ENCODE results near the gene NRN1L. TPM values are rescaled to one million over a fixed set of nuclear protein-coding genes. Genes with fewer than 3 reads are reported as not detected.
A peak's percentile ranks its signal among the peaks of the same experiment; 100 is the strongest.
"Not testable (repeated sequence)": the region's sequence is repeated elsewhere in the genome, so short reads cannot be mapped to it uniquely, and the experiment has no call there.

The NRN1L gene
- 0.65 and 0.76 TPM in 2 replicates for total RNA-seq

GRCh38 chr16:67884684-67885083, at the start of gene NRN1L:
Gene NRN1L, plus strand, starts transcription at chr16:67884885. Its CDS starts 19 bp downstream, at chr16:67884904.
- no peak for DNase-seq (ENCODE audit: low spot score)
- Mint-ChIP-seq H3K4me1 (ENCODE audit: low read depth) (no peaks in the 10 kb centered on the region), H3K27me3 (ENCODE audit: insufficient read depth) (no peaks in the 10 kb centered on the region), H3K4me3 (no peak within 1 kb of the TSS), H3K9me3 (no peaks in the 10 kb centered on the region), H3K36me3 (ENCODE audit: low read depth) (peaks cover 29% of the 10 kb centered on the region), H3K27ac (no peak within 1 kb of the TSS)
- intact Hi-C loops (cut with micrococcal nuclease), result no loop called here

- DNase-seq (ENCODE audit: low spot score); H3K9me3 Mint-ChIP-seq; H3K36me3 Mint-ChIP-seq (ENCODE audit: low read depth); H3K27me3 Mint-ChIP-seq (ENCODE audit: insufficient read depth); H3K4me3 Mint-ChIP-seq; H3K27ac Mint-ChIP-seq; intact Hi-C loops (cut with micrococcal nuclease): not testable (repeated sequence)
- H3K4me1 Mint-ChIP-seq (ENCODE audit: low read depth), result peaks cover 24% of the 10 kb centered on the region
These were observed 47.5 kb upstream of the NRN1L start for GRCh38 chr16:67837190-67837589.

GRCh38 chr16:67837811-67838210, 46.9 kb upstream of the NRN1L start:
- no peaks in the 10 kb centered on the region for H3K9me3 Mint-ChIP-seq
- no peak for DNase-seq (ENCODE audit: low spot score)
- no peak overlapping the region for H3K27ac Mint-ChIP-seq
- peaks cover 5% of the 10 kb centered on the region for H3K27me3 Mint-ChIP-seq (ENCODE audit: insufficient read depth)
- no peak overlapping the region for H3K4me3 Mint-ChIP-seq
- peaks cover 18% of the 10 kb centered on the region for H3K4me1 Mint-ChIP-seq (ENCODE audit: low read depth)
- intact Hi-C loops (cut with micrococcal nuclease), result no loop called here
- no peaks in the 10 kb centered on the region for H3K36me3 Mint-ChIP-seq (ENCODE audit: low read depth)

- Mint-ChIP-seq H3K27me3 (ENCODE audit: insufficient read depth) (peaks cover 5% of the 10 kb centered on the region), H3K9me3 (no peaks in the 10 kb centered on the region), H3K4me3 (peak overlapping the region; percentile 93), H3K27ac (peak overlapping the region; percentile 96), H3K36me3 (ENCODE audit: low read depth) (no peaks in the 10 kb centered on the region), H3K4me1 (ENCODE audit: low read depth) (peaks cover 33% of the 10 kb centered on the region)
- intact Hi-C loops (cut with micrococcal nuclease), result loop anchor here (1.0 to 10.0 kb wide), 2 partner anchors 52 to 473 kb away; partner anchors contain the start of genes PRMT7, PSKH1 and SLC7A6OS
- no peak for DNase-seq (ENCODE audit: low spot score)
These were observed 43.4 kb upstream of the NRN1L start for GRCh38 chr16:67841198-67841815.

DNA sequence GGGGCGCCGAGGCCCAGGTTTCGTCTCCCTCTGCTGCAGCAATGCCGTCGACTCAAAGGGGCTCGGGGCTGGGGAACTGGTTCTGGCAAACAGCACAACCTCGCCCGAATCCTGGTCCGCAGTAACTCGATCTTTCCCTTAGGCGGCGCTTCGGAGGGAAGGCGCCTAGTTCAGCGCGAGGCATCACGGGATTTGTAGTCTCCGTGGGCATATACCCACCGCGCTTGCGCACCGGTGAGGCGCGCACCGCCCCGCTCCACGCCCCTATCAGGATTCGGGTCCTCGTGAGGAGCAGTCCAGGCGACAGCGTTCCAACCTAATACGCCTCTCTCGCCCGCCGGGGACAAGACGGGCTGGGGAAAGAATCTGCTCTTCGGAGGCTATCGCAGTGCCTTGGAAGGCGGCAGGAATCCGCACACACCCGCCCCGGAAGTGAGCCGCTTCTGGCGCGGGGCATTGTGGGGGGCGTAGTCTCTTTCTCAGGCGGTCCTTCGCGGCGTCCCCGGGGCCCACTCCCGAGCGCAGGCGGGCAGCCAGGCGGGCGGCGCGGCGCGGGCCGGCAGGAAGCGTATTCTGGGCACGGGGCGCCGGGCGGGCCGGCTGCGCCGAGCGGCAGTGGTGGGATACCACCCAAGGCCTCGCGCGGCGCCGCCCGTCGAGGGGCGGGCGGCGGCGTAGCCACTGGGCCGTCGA, 42.7 kb upstream of the NRN1L start, which contains the start of gene THAP11:
Gene THAP11, plus strand, starts transcription at position 505 of the 693 bp plus-strand sequence. CDS start 235 bp downstream, outside the sequence.
- DNase-seq (ENCODE audit: low spot score), result peak; percentile 92
- peak within 1 kb of the TSS; percentile 96 for H3K27ac Mint-ChIP-seq
- H3K36me3 Mint-ChIP-seq (ENCODE audit: low read depth), result no peaks in the 10 kb centered on the region
- no peaks in the 10 kb centered on the region for H3K9me3 Mint-ChIP-seq
- peaks cover 33% of the 10 kb centered on the region for H3K4me1 Mint-ChIP-seq (ENCODE audit: low read depth)
- H3K27me3 Mint-ChIP-seq (ENCODE audit: insufficient read depth), result peaks cover 5% of the 10 kb centered on the region
- peak within 1 kb of the TSS; percentile 93 for H3K4me3 Mint-ChIP-seq
- intact Hi-C loops (cut with micrococcal nuclease), result loop anchor here (1.0 to 10.0 kb wide), 10 partner anchors 8 to 473 kb away; partner anchors contain the start of genes ACD, CTCF, EDC4 and PARD6A

DNA sequence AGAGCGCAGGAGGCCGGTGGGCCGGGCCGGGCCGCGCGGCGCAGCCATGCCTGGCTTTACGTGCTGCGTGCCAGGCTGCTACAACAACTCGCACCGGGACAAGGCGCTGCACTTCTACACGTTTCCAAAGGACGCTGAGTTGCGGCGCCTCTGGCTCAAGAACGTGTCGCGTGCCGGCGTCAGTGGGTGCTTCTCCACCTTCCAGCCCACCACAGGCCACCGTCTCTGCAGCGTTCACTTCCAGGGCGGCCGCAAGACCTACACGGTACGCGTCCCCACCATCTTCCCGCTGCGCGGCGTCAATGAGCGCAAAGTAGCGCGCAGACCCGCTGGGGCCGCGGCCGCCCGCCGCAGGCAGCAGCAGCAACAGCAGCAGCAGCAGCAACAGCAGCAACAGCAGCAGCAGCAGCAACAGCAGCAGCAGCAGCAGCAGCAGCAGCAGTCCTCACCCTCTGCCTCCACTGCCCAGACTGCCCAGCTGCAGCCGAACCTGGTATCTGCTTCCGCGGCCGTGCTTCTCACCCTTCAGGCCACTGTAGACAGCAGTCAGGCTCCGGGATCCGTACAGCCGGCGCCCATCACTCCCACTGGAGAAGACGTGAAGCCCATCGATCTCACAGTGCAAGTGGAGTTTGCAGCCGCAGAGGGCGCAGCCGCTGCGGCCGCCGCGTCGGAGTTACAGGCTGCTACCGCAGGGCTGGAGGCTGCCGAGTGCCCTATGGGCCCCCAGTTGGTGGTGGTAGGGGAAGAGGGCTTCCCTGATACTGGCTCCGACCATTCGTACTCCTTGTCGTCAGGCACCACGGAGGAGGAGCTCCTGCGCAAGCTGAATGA, 42.0 kb upstream of the NRN1L start:
- Mint-ChIP-seq H3K27me3 (ENCODE audit: insufficient read depth) (peaks cover 3% of the 10 kb centered on the region), H3K9me3 (no peaks in the 10 kb centered on the region), H3K4me3 (peak overlapping the region; percentile 89), H3K4me1 (ENCODE audit: low read depth) (peaks cover 36% of the 10 kb centered on the region), H3K27ac (peak overlapping the region; percentile 86), H3K36me3 (ENCODE audit: low read depth) (no peaks in the 10 kb centered on the region)
- DNase-seq (ENCODE audit: low spot score), result peak; percentile 59
- intact Hi-C loops (cut with micrococcal nuclease), result loop anchor here (1.0 to 10.0 kb wide), 9 partner anchors 8 to 472 kb away; partner anchors contain the start of genes ACD, CTCF, EDC4 and PARD6A

GRCh38 chr16:67843343-67843765, 41.3 kb upstream of the NRN1L start:
- H3K9me3 Mint-ChIP-seq, result no peaks in the 10 kb centered on the region
- no peak for DNase-seq (ENCODE audit: low spot score)
- H3K27me3 Mint-ChIP-seq (ENCODE audit: insufficient read depth), result no peaks in the 10 kb centered on the region
- intact Hi-C loops (cut with micrococcal nuclease), result loop anchor here (2.0 to 10.0 kb wide), 3 partner anchors 91 to 471 kb away; partner anchors contain the start of genes ACD, PARD6A, PRMT7 and SLC7A6OS
- peak overlapping the region; percentile 89 for H3K4me3 Mint-ChIP-seq
- no peaks in the 10 kb centered on the region for H3K36me3 Mint-ChIP-seq (ENCODE audit: low read depth)
- peak overlapping the region; percentile 86 for H3K27ac Mint-ChIP-seq
- H3K4me1 Mint-ChIP-seq (ENCODE audit: low read depth), result peaks cover 39% of the 10 kb centered on the region

- no peaks in the 10 kb centered on the region for H3K27me3 Mint-ChIP-seq (ENCODE audit: insufficient read depth)
- intact Hi-C loops (cut with micrococcal nuclease), result loop anchor here (10.0 kb wide), 1 partner anchor 470 kb away; the partner anchor contains the start of genes PRMT7 and SLC7A6OS
- DNase-seq (ENCODE audit: low spot score), result no peak
- H3K27ac Mint-ChIP-seq, result peak overlapping the region; percentile 48
- peaks cover 4% of the 10 kb centered on the region for H3K36me3 Mint-ChIP-seq (ENCODE audit: low read depth)
- peaks cover 44% of the 10 kb centered on the region for H3K4me1 Mint-ChIP-seq (ENCODE audit: low read depth)
- peak overlapping the region; percentile 89 for H3K4me3 Mint-ChIP-seq
- no peaks in the 10 kb centered on the region for H3K9me3 Mint-ChIP-seq
These were observed 40.2 kb upstream of the NRN1L start for GRCh38 chr16:67844497-67844896.

- Mint-ChIP-seq H3K4me1 (ENCODE audit: low read depth) (peaks cover 44% of the 10 kb centered on the region), H3K4me3 (peak overlapping the region; percentile 91), H3K36me3 (ENCODE audit: low read depth) (peaks cover 6% of the 10 kb centered on the region), H3K27me3 (ENCODE audit: insufficient read depth) (no peaks in the 10 kb centered on the region), H3K9me3 (no peaks in the 10 kb centered on the region), H3K27ac (peak overlapping the region; percentile 92)
- DNase-seq (ENCODE audit: low spot score), result no peak
- intact Hi-C loops (cut with micrococcal nuclease), result loop anchor here (1.0 to 10.0 kb wide), 12 partner anchors 11 to 619 kb away; partner anchors contain the start of genes ATP6V0D1, DDX28, DUS2 and EDC4
These were observed 39.2 kb upstream of the NRN1L start for GRCh38 chr16:67845291-67846062.

DNA sequence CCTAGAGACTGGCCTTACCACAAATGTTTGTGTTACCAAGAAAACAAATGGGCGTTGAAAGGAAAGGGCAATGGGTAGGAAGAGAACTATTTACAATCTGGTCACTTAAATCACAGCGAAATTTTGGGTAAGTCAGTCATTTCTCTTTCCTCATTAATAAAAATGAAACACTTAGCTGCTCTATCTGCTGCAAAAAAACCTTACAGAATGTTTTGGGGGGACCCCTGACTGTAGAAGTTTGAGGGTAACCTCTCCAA, 38.7 kb upstream of the NRN1L start:
- Mint-ChIP-seq H3K27me3 (ENCODE audit: insufficient read depth) (no peaks in the 10 kb centered on the region), H3K27ac (peak overlapping the region; percentile 92)

DNA sequence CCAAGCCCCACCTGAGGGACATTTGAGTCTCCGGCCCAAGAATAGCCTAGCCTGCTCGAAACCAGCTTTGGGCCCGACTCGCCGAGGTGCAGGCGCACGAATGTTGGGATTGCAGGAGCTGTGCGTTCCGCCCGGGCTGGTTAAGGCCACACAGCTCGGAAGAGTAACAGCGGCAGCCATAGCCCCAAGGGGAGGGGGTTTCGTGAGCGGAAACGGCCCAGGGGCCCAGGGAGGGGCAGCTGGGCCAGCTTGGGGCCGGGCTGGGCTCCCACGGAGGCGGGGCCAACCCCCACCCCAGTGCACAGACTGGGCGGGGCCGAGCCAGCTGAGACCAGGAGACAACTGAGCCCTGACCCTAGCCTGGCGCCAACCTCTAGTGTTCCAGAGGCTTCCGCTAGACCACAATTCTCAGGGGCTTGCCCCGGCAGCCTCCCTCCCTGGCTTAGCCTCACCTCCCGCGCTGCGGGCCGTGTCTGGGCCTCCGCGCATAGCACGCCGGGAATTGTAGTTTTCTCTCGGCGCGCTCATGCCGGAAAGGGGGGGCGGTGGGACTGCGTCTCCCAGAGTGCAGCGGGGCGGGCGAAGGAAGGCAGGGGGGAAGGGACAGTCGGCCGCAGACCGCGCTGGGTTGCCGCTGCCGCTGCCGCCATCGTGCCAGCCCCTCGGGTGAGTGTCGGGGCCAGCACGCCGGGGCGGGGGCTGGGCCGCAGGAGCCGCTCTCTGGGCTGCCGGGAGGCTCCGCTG, 38.2 kb upstream of the NRN1L start, which contains the start of gene NUTF2:
Gene NUTF2, plus strand, starts transcription at position 614 of the 744 bp plus-strand sequence. CDS start 18,198 bp downstream, outside the sequence.
- Mint-ChIP-seq H3K27ac (peak within 1 kb of the TSS; percentile 92), H3K4me3 (peak within 1 kb of the TSS; percentile 94), H3K9me3 (no peaks in the 10 kb centered on the region), H3K27me3 (ENCODE audit: insufficient read depth) (no peaks in the 10 kb centered on the region), H3K36me3 (ENCODE audit: low read depth) (peaks cover 6% of the 10 kb centered on the region), H3K4me1 (ENCODE audit: low read depth) (peaks cover 41% of the 10 kb centered on the region)
- intact Hi-C loops (cut with micrococcal nuclease), result loop anchor here (1.0 to 10.0 kb wide), 12 partner anchors 12 to 620 kb away; partner anchors contain the start of genes ATP6V0D1, DDX28, DUS2 and EDC4
- peak; percentile 94 for DNase-seq (ENCODE audit: low spot score)

More for the DNA sequence above, 38.7 kb upstream of the NRN1L start:
- DNase-seq (ENCODE audit: low spot score), result no peak
- peaks cover 44% of the 10 kb centered on the region for H3K4me1 Mint-ChIP-seq (ENCODE audit: low read depth)
- peaks cover 6% of the 10 kb centered on the region for H3K36me3 Mint-ChIP-seq (ENCODE audit: low read depth)
- H3K4me3 Mint-ChIP-seq, result peak overlapping the region; percentile 91
- intact Hi-C loops (cut with micrococcal nuclease), result loop anchor here (1.0 to 10.0 kb wide), 12 partner anchors 12 to 620 kb away; partner anchors contain the start of genes ATP6V0D1, DDX28, DUS2 and EDC4
- no peaks in the 10 kb centered on the region for H3K9me3 Mint-ChIP-seq

Measured in activated T-helper 1 cell treated with anti-CD3 and anti-CD28 coated beads, Interleukin-12 subunit alpha, Interleukin-12 subunit beta, Interleukin-2, Interleukin-4 antibody, amounts not matched to agents 30 ng/mL and 10 ng/mL and 1 ng/mL, durations not matched to agents 14 hours and 24 hours and 36 hours (primary cell).